HG03575 (cell line): Measurements from ENCODE around the gene TACC2.
"Not testable (repeated sequence)": the region's sequence is repeated elsewhere in the genome, so short reads cannot be mapped to it uniquely, and the experiment has no call there.

Source experiments
- ATAC-seq: cut with Tn5 transposase; IDR thresholded peaks from one replicate; pipeline ENCODE4 v1.9.1; 2021; ENCODE audit not compliant: unreplicated experiment, insufficient number of reproducible peaks, low FRiP score; ENCODE audit errors: extremely low read depth

Gene TACC2

GRCh38 chr10:122018951-122019413, 30.0 kb downstream of the TACC2 start:
- no peak for ATAC-seq

- no peak for ATAC-seq
These were observed 30.5 kb downstream of the TACC2 start for GRCh38 chr10:122019414-122019975.

GRCh38 chr10:122020226-122020625, 31.3 kb downstream of the TACC2 start:
- no peak for ATAC-seq

GRCh38 chr10:122021379-122021778, 32.4 kb downstream of the TACC2 start:
- no peak for ATAC-seq

GRCh38 chr10:122021828-122022227, 32.9 kb downstream of the TACC2 start:
- ATAC-seq, result no peak

GRCh38 chr10:122022276-122022675, 33.3 kb downstream of the TACC2 start:
- ATAC-seq, result no peak

- not testable (repeated sequence) for ATAC-seq
These were observed 34.3 kb downstream of the TACC2 start for GRCh38 chr10:122023257-122023656.

GRCh38 chr10:122029499-122030199, 40.7 kb downstream of the TACC2 start:
- no peak for ATAC-seq

- no peak for ATAC-seq
These were observed 41.2 kb downstream of the TACC2 start for GRCh38 chr10:122030200-122030552.

GRCh38 chr10:122033224-122033926, 44.4 kb downstream of the TACC2 start:
- no peak for ATAC-seq

- ATAC-seq, result no peak
These were observed 45.3 kb downstream of the TACC2 start for GRCh38 chr10:122034149-122034756.

GRCh38 chr10:122040786-122041185, 51.8 kb downstream of the TACC2 start:
- no peak for ATAC-seq

- no peak for ATAC-seq
These were observed 53.9 kb downstream of the TACC2 start for GRCh38 chr10:122042836-122043235.

GRCh38 chr10:122044045-122044661, 55.2 kb downstream of the TACC2 start:
- ATAC-seq, result no peak

- no peak for ATAC-seq
These were observed 55.8 kb downstream of the TACC2 start for GRCh38 chr10:122044713-122045112.

GRCh38 chr10:122045212-122045611, 56.2 kb downstream of the TACC2 start:
- no peak for ATAC-seq

GRCh38 chr10:122047560-122047959, 58.6 kb downstream of the TACC2 start:
- ATAC-seq, result no peak

GRCh38 chr10:122049076-122049475, 60.1 kb downstream of the TACC2 start:
- no peak for ATAC-seq

- no peak for ATAC-seq
These were observed 61.3 kb downstream of the TACC2 start for GRCh38 chr10:122050311-122050710.
